OCI-LY1 (cell line): ENCODE data around the gene FYB2.

ENCODE experiments used
- H2AFZ ChIP-seq: fragments of 200-600 bp; sonication (generic), shearing (Covaris generic); 2 replicates; pipeline ENCODE4 v1.6.0; 2014; ENCODE audit warnings: antibody characterized with exemption, mild to moderate bottlenecking, low read length
- H3F3A ChIP-seq: fragments of 200-600 bp; sonication (generic), shearing (Covaris generic); 2 replicates; pipeline ENCODE4 v1.6.0; 2014; ENCODE audit warnings: mild to moderate bottlenecking, antibody characterized with exemption, low read length, moderate library complexity; ENCODE audit not compliant: insufficient read depth
- H3K27ac ChIP-seq: fragments of 200-600 bp; sonication (generic); 2 replicates; pipeline ENCODE4 v1.5.1; 2014; ENCODE audit warnings: low read length, mixed run types, mild to moderate bottlenecking, low read depth; ENCODE audit not compliant: poor library complexity, severe bottlenecking
- H3K27me3 ChIP-seq: fragments of 200-600 bp; sonication (generic); 2 replicates; pipeline ENCODE4 v1.6.0; 2014; ENCODE audit warnings: antibody characterized with exemption, mild to moderate bottlenecking, low read length, moderate library complexity; ENCODE audit not compliant: insufficient read depth
- H3K36me3 ChIP-seq: fragments of 200-600 bp; sonication (generic); 2 replicates; pipeline ENCODE4 v1.6.1; 2014; ENCODE audit warnings: mild to moderate bottlenecking, antibody characterized with exemption, low read length, moderate library complexity, mixed read lengths; ENCODE audit not compliant: insufficient read depth
- H3K4me1 ChIP-seq: fragments of 200-600 bp; sonication (generic); 2 replicates; pipeline ENCODE4 v1.5.1; 2014; ENCODE audit warnings: mild to moderate bottlenecking, low read length, moderate library complexity; ENCODE audit not compliant: insufficient read depth, severe bottlenecking
- H3K4me2 ChIP-seq: fragments of 200-600 bp; sonication (generic), shearing (Covaris generic); 2 replicates; pipeline ENCODE4 v1.6.1; 2014; ENCODE audit warnings: low read length
- H3K4me3 ChIP-seq: fragments of 200-600 bp; sonication (generic); 2 replicates; pipeline ENCODE4 v1.5.1; 2014; ENCODE audit warnings: low read length, low read depth, mild to moderate bottlenecking, mixed read lengths; ENCODE audit not compliant: poor library complexity, severe bottlenecking
- H3K79me2 ChIP-seq: fragments of 200-600 bp; shearing (Covaris generic); 2 replicates; pipeline ENCODE4 v1.6.1; 2016; ENCODE audit warnings: mixed run types, low read length, mixed read lengths; ENCODE audit not compliant: insufficient read depth
- H3K9ac ChIP-seq: fragments of 200-600 bp; sonication (generic), shearing (Covaris generic); 2 replicates; pipeline ENCODE4 v1.6.1; 2014; ENCODE audit warnings: mild to moderate bottlenecking, low read length, mixed read lengths
- H3K9me2 ChIP-seq: fragments of 200-600 bp; sonication (generic), shearing (Covaris generic); 2 replicates; pipeline ENCODE4 v1.6.1; 2014; ENCODE audit warnings: low read depth, mild to moderate bottlenecking, low read length, mixed read lengths
- H3K9me3 ChIP-seq: fragments of 200-600 bp; shearing (Covaris generic); 2 replicates; pipeline ENCODE4 v1.6.1; 2014; ENCODE audit warnings: low read length, mixed read lengths
- H4K20me1 ChIP-seq: fragments of 200-600 bp; sonication (generic), shearing (Covaris generic); 2 replicates; pipeline ENCODE4 v1.6.0; 2016; ENCODE audit warnings: mild to moderate bottlenecking, low read length; ENCODE audit not compliant: insufficient read depth
- CTCF ChIP-seq: fragments of 200-600 bp; sonication (generic), shearing (Covaris generic); IDR thresholded peaks from 2 replicates; pipeline ENCODE4 v1.5.1; 2017; ENCODE audit warnings: mild to moderate bottlenecking, antibody characterized with exemption, low read length, moderate library complexity, mixed read lengths
- EZH2 ChIP-seq: fragments of 200-600 bp; sonication (generic), shearing (Covaris generic); IDR thresholded peaks from 2 replicates; pipeline ENCODE4 v1.8.0; 2017; ENCODE audit warnings: borderline replicate concordance, mixed run types, mild to moderate bottlenecking, antibody characterized with exemption, low read length, moderate library complexity, mixed read lengths

Gene FYB2

GRCh38 chr1:56836359-56836758, 17.2 kb upstream of the FYB2 start:
- H3K79me2 ChIP-seq: no peaks in the 10 kb centered on the region
- H3K9ac ChIP-seq: no peak overlapping the region
- H3F3A ChIP-seq: no peaks in the 10 kb centered on the region
- no peaks in the 10 kb centered on the region for H3K9me2 ChIP-seq
- H4K20me1 ChIP-seq: no peaks in the 10 kb centered on the region
- H3K36me3 ChIP-seq: no peaks in the 10 kb centered on the region
- no peaks in the 10 kb centered on the region; the same call in 1 of the 2 replicates for H3K27me3 ChIP-seq
- H2AFZ ChIP-seq: no peak overlapping the region
- H3K4me3 ChIP-seq: no peak overlapping the region
- H3K27ac ChIP-seq: no peak overlapping the region
- H3K4me1 ChIP-seq: no peaks in the 10 kb centered on the region
- H3K9me3 ChIP-seq: no peaks in the 10 kb centered on the region
- TF ChIP-seq EZH2: no peak
- no peak for TF ChIP-seq CTCF
- no peak overlapping the region for H3K4me2 ChIP-seq

GRCh38 chr1:56835657-56836056, 16.5 kb upstream of the FYB2 start:
- Histone ChIP-seq H3K9me2 (no peaks in the 10 kb centered on the region), H3K4me2 (no peak overlapping the region), H3K27ac (no peak overlapping the region), H3K36me3 (no peaks in the 10 kb centered on the region), H4K20me1 (no peaks in the 10 kb centered on the region), H2AFZ (no peak overlapping the region), H3K9me3 (no peaks in the 10 kb centered on the region), H3K4me3 (no peak overlapping the region), H3K4me1 (no peaks in the 10 kb centered on the region), H3K79me2 (no peaks in the 10 kb centered on the region), H3K27me3 (no peaks in the 10 kb centered on the region; the same call in 1 of the 2 replicates), H3F3A (no peaks in the 10 kb centered on the region), H3K9ac (no peak overlapping the region)
- TF ChIP-seq EZH2 (no peak), CTCF (no peak)

GRCh38 chr1:56834137-56834900, 15.1 kb upstream of the FYB2 start:
- Histone ChIP-seq H3K4me2 (no peak overlapping the region), H3K79me2 (no peaks in the 10 kb centered on the region), H3K4me3 (no peak overlapping the region), H3K9me2 (no peaks in the 10 kb centered on the region), H4K20me1 (no peaks in the 10 kb centered on the region), H3K27me3 (no peaks in the 10 kb centered on the region), H3K9ac (no peak overlapping the region), H2AFZ (no peak overlapping the region), H3K27ac (no peak overlapping the region), H3K36me3 (no peaks in the 10 kb centered on the region), H3K4me1 (no peaks in the 10 kb centered on the region), H3F3A (no peaks in the 10 kb centered on the region), H3K9me3 (no peaks in the 10 kb centered on the region)
- TF ChIP-seq EZH2: no peak
- no peak for TF ChIP-seq CTCF
